GM23248 (cell line): ENCODE data around the gene GRAMD1B.

Experiments
- EZH2 ChIP-seq: fragments of 200-600 bp; sonication (generic); IDR thresholded peaks from 2 replicates; pipeline ENCODE4 v1.6.1; 2018; ENCODE audit warnings: antibody characterized with exemption, mild to moderate bottlenecking; ENCODE audit not compliant: insufficient read depth, poor library complexity, severe bottlenecking
- EZH2phosphoT487 ChIP-seq: fragments of 200-600 bp; sonication (generic); IDR thresholded peaks from 2 replicates; pipeline ENCODE4 v1.6.1; 2018; ENCODE audit warnings: antibody characterized with exemption, moderate library complexity, mild to moderate bottlenecking, low read depth; ENCODE audit not compliant: insufficient read depth

DNA sequence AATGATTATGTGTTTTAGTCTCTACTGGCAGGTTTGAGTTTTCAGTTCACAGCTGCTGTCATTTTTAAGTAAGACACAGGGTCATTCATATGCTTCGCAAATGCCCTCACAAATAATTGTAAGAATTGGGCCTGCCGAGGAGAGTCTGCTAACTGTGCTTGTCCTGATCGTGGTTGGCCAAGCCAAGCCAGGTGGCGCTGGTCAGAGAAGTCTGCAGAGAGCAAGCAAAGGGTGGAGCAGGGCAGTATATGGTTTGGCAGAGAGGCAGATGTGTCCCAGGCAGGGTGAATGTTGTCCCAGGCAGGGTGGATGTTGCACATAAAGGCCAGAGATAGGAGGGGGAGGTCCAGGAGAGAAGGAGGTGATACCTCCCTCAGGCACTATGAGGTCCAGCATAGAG lies 171.7 kb downstream of the GRAMD1B start:
- TF ChIP-seq EZH2 (no peak), EZH2phosphoT487 (no peak)
